SK-N-SH (cell line): ENCODE measurements around the gene ACSS1. TPM values are rescaled to one million over a fixed set of nuclear protein-coding genes. Genes with fewer than 3 reads are reported as not detected.
A peak's percentile ranks its signal among the peaks of the same experiment; 100 is the strongest.

Experiments
- CTCF ChIA-PET: fragments of 300-600, 350-600 bp; formaldehyde crosslinking; extraction: SDS; loops from one replicate; lab custom pipeline; 2021; lab: Yijun Ruan, JAX
- POLR2A ChIA-PET: fragments of 350-600 bp; sonication (Branson Sonifier 250); formaldehyde crosslinking; extraction: SDS; loops from one replicate; lab custom pipeline; 2020; ENCODE audit warnings: antibody characterized with exemption, inconsistent platforms; lab: Yijun Ruan, JAX
- DNase-seq: peaks from one replicate; pipeline ENCODE4 v3.0.0; 2012
- H2AFZ ChIP-seq: fragments of 200-600 bp; sonication (generic); 2 replicates; pipeline ENCODE4 v1.8.1; 2016; ENCODE audit warnings: antibody characterized with exemption, mild to moderate bottlenecking, low read depth
- H3F3A ChIP-seq: fragments of 200-600 bp; sonication (generic); replicated peaks from 2 replicates; pipeline ENCODE3; 2016; ENCODE audit warnings: antibody characterized with exemption, mild to moderate bottlenecking; ENCODE audit not compliant: insufficient read depth
- H3K27ac ChIP-seq, 2 experiments: fragments of 200-500 bp in 1 of 2; fragments of 200-600 bp in 1 of 2; sonication (Bioruptor generic) in 1 of 2; sonication (generic), shearing (Covaris generic) in 1 of 2; 2 replicates each; pipeline versions ENCODE4 v1.5.1 to v1.6.1; 2014 to 2016; ENCODE audit warnings: low read depth in 2 of 2, inconsistent platforms in 1 of 2, low read length in 1 of 2, mild to moderate bottlenecking in 1 of 2, mixed read lengths in 1 of 2
- H3K27me3 ChIP-seq: fragments of 200-600 bp; sonication (generic), shearing (Covaris generic); 2 replicates; pipeline ENCODE4 v1.6.1; 2016; ENCODE audit warnings: mixed run types; ENCODE audit not compliant: insufficient read depth
- H3K36me3 ChIP-seq, 2 experiments: fragments of 200-500 bp in 1 of 2; fragments of 200-600 bp in 1 of 2; sonication (Bioruptor generic) in 1 of 2; sonication (generic) in 1 of 2; replicated peaks in 1 of 2; 2 replicates each; pipeline versions ENCODE3 to v1.5.1; 2014 to 2016; ENCODE audit warnings: low read length in 1 of 2, mild to moderate bottlenecking in 1 of 2; ENCODE audit not compliant: insufficient read depth in 2 of 2, control insufficient read depth in 1 of 2
- H3K4me1 ChIP-seq, 2 experiments: fragments of 200-500 bp in 1 of 2; fragments of 200-600 bp in 1 of 2; sonication (Bioruptor generic) in 1 of 2; sonication (generic), shearing (Covaris generic) in 1 of 2; 2 replicates each; pipeline versions ENCODE4 v1.5.1 to v1.6.1; 2014 to 2016; ENCODE audit warnings: low read depth in 1 of 2, low read length in 1 of 2, mixed run types in 1 of 2; ENCODE audit not compliant: insufficient read depth in 2 of 2, control insufficient read depth in 1 of 2
- H3K4me2 ChIP-seq: fragments of 200-600 bp; sonication (generic), shearing (Covaris generic); 2 replicates; pipeline ENCODE4 v1.6.1; 2017; ENCODE audit warnings: mixed run types
- H3K4me3 ChIP-seq, 2 experiments: fragments of 200-500 bp in 1 of 2; fragments of 200-600 bp in 1 of 2; sonication (Bioruptor generic) in 1 of 2; sonication (generic), shearing (Covaris generic) in 1 of 2; 2 replicates each; pipeline versions ENCODE4 v1.5.1 to v1.8.1; 2014 to 2016; ENCODE audit warnings: low read depth in 2 of 2, inconsistent platforms in 1 of 2, low read length in 1 of 2, mild to moderate bottlenecking in 1 of 2, mixed read lengths in 1 of 2, moderate library complexity in 1 of 2
- H3K79me2 ChIP-seq: fragments of 200-600 bp; sonication (generic); 2 replicates; pipeline ENCODE4 v1.8.1; 2017; ENCODE audit warnings: mild to moderate bottlenecking; ENCODE audit not compliant: insufficient read depth
- H3K9ac ChIP-seq: fragments of 200-600 bp; sonication (generic); 2 replicates; pipeline ENCODE4 v1.6.1; 2017; ENCODE audit warnings: mixed run types
- H3K9me2 ChIP-seq: fragments of 200-600 bp; sonication (generic); 2 replicates; pipeline ENCODE4 v1.6.1; 2017; ENCODE audit warnings: mixed run types
- H3K9me3 ChIP-seq: fragments of 200-600 bp; sonication (generic); 2 replicates; pipeline ENCODE4 v1.6.1; 2017; ENCODE audit warnings: mixed run types, mild to moderate bottlenecking, moderate library complexity
- H4K20me1 ChIP-seq: fragments of 200-600 bp; sonication (generic); 2 replicates; pipeline ENCODE4 v1.6.1; 2017; ENCODE audit warnings: mild to moderate bottlenecking, mixed run types; ENCODE audit not compliant: insufficient read depth
- EP300 ChIP-seq, 2 experiments: IDR thresholded peaks; 2 replicates each; pipeline versions ENCODE4 v1.4.0 to v1.6.1; 2012; ENCODE audit warnings: borderline replicate concordance in 1 of 2, low read depth in 1 of 2, low read length in 1 of 2
- FOSL2 ChIP-seq: IDR thresholded peaks from 2 replicates; pipeline ENCODE4 v1.4.0; 2012; ENCODE audit warnings: low read depth, mild to moderate bottlenecking, moderate library complexity, borderline replicate concordance
- FOXM1 ChIP-seq: IDR thresholded peaks from 2 replicates; pipeline ENCODE4 v1.4.0; 2012; ENCODE audit warnings: low read depth, mild to moderate bottlenecking
- GATA2 ChIP-seq: sonication (generic); formaldehyde crosslinking; IDR thresholded peaks from 2 replicates; pipeline ENCODE4 v1.5.0; 2020; ENCODE audit warnings: mild to moderate bottlenecking, missing genetic modification reagents
- IRF3 ChIP-seq: fragments of 150-350 bp; IDR thresholded peaks from 2 replicates; pipeline ENCODE4 v1.6.1; 2016; ENCODE audit warnings: mild to moderate bottlenecking, low read depth, low read length
- JUND ChIP-seq: IDR thresholded peaks from 2 replicates; pipeline ENCODE4 v1.4.0; 2012
- MXI1 ChIP-seq: IDR thresholded peaks from 2 replicates; pipeline ENCODE4 v1.6.1; 2012; ENCODE audit warnings: mild to moderate bottlenecking, low read depth, low read length, improper control_type of control experiment
- NFIC ChIP-seq: IDR thresholded peaks from 2 replicates; pipeline ENCODE4 v1.4.0; 2012; ENCODE audit warnings: borderline replicate concordance
- POLR2AphosphoS5 ChIP-seq: IDR thresholded peaks from 2 replicates; pipeline ENCODE4 v1.6.1; 2012; ENCODE audit warnings: low read depth, low read length
- REST ChIP-seq: IDR thresholded peaks from 2 replicates; pipeline ENCODE4 v1.6.1; 2012; ENCODE audit warnings: mild to moderate bottlenecking, low read depth, low read length, moderate library complexity
- SIN3A ChIP-seq: IDR thresholded peaks from 2 replicates; pipeline ENCODE4 v1.6.1; 2012; ENCODE audit warnings: low read depth, mild to moderate bottlenecking, low read length, moderate library complexity, borderline replicate concordance
- TAF1 ChIP-seq: IDR thresholded peaks from 2 replicates; pipeline ENCODE4 v1.6.1; 2012; ENCODE audit warnings: low read depth, mild to moderate bottlenecking, low read length, moderate library complexity, borderline replicate concordance
- TCF12 ChIP-seq: IDR thresholded peaks from 2 replicates; pipeline ENCODE4 v1.4.0; 2012
- TEAD4 ChIP-seq: IDR thresholded peaks from 2 replicates; pipeline ENCODE4 v1.4.0; 2012; ENCODE audit warnings: mild to moderate bottlenecking, borderline replicate concordance; ENCODE audit not compliant: insufficient read depth
- USF2 ChIP-seq: fragments of 150-350 bp; IDR thresholded peaks from 2 replicates; pipeline ENCODE4 v1.6.1; 2017; ENCODE audit warnings: antibody characterized with exemption, low read length, low read depth, borderline replicate concordance
- YY1 ChIP-seq: IDR thresholded peaks from 2 replicates; pipeline ENCODE4 v1.4.0; 2012; ENCODE audit warnings: low read depth, mild to moderate bottlenecking
- ZBTB33 ChIP-seq: IDR thresholded peaks from 2 replicates; pipeline ENCODE4 v1.4.0; 2012; ENCODE audit warnings: low read depth, borderline replicate concordance
- WGBS: methylation state at CpG from one replicate; pipeline ENCODE4 v1.1.6; 2017; ENCODE audit warnings: low lambda C conversion rate; 5-methylcytosine and 5-hydroxymethylcytosine counted together
- polyA plus RNA-seq, 3 experiments: library from polyadenylated mRNA; depleted of rRNA; stranded (reverse); fragments of >200 nt; gene quantifications; 2 replicates each; pipeline ENCODE4 v1.2.3, GENCODE V29; 2012

ACSS1 gene
- polyA plus RNA-seq, 1 of the 3 experiments (the other 2 are of a cell fraction): 2.0 TPM

- Histone ChIP-seq H3K27me3 (peaks cover 11% of the 10 kb centered on the region), H4K20me1 (no peaks in the 10 kb centered on the region), H3K79me2 (no peaks in the 10 kb centered on the region), H3K4me1 (peaks cover 0 to 15% of the 10 kb centered on the region in 2 experiments; a peak in 1 of 4 replicates), H3K9ac (no peak overlapping the region), H2AFZ (no peak overlapping the region), H3K4me2 (no peak overlapping the region), H3K27ac (no peak overlapping the region), H3F3A (no peaks in the 10 kb centered on the region), H3K9me3 (no peaks in the 10 kb centered on the region), H3K36me3 (no peaks in the 10 kb centered on the region), H3K9me2 (no peaks in the 10 kb centered on the region), H3K4me3 (no peak overlapping the region)
- TF ChIP-seq SIN3A (no peak), FOXM1 (no peak), IRF3 (no peak), MXI1 (no peak), TEAD4 (no peak), EP300 (IDR thresholded peaks at IDR 0.05; ENCODE audit: borderline replicate concordance in 1 of 2, low read depth in 1 of 2, low read length in 1 of 2) (no peak), ZBTB33 (no peak), POLR2AphosphoS5 (no peak), USF2 (no peak), JUND (peak; percentile 46), NFIC (no peak), GATA2 (CRISPR knock-in tag) (no peak), TAF1 (no peak), YY1 (no peak), TCF12 (no peak), FOSL2 (peak; percentile 60; the same call in 1 of the 2 replicates), REST (peak; percentile 93)
- ChIA-PET CTCF (interaction anchor here (1.2 to 2.1 kb wide), 3 partner anchors 11 to 19 kb away, joined by 3 to 8 read pairs (median 4); no protein-coding TSS in a partner anchor), POLR2A (no interaction called here)
- WGBS: 71% methylated on average over 7 of the region's 10 CpGs
- DNase-seq: no peak
Measured at GRCh38 chr20:25054995-25055629, 2.8 kb downstream of the ACSS1 start.
